Activated naive CD4-positive, alpha-beta T cell treated with anti-CD3 and anti-CD28 coated beads, Interleukin-2, amount 10 ng/mL, durations not matched to agents 7 days and 5 days (primary cell): ENCODE results near the gene TGM2.
A peak's percentile ranks its signal among the peaks of the same experiment; 100 is the strongest.

Source experiments
- CTCF ChIA-PET: fragments of 350-600 bp; sonication (Branson Sonifier 250); formaldehyde crosslinking; loops from one replicate; lab custom pipeline; 2021; ENCODE audit warnings: antibody characterized with exemption; lab: Charles Lee
- DNase-seq: peaks from one replicate; pipeline ENCODE4 v3.0.0-alpha.2; 2020
- H3K27ac Mint-ChIP-seq: one replicate; pipeline ENCODE4 v1.8.0; 2021; ENCODE audit warnings: mild to moderate bottlenecking, moderate library complexity, mixed read lengths
- H3K27me3 Mint-ChIP-seq: one replicate; pipeline ENCODE4 v1.8.0; 2021; ENCODE audit warnings: mild to moderate bottlenecking, mixed read lengths
- H3K36me3 Mint-ChIP-seq: one replicate; pipeline ENCODE4 v1.8.0; 2021; ENCODE audit warnings: mixed read lengths
- H3K4me1 Mint-ChIP-seq: one replicate; pipeline ENCODE4 v1.8.0; 2021; ENCODE audit warnings: mixed read lengths
- H3K4me3 Mint-ChIP-seq: one replicate; pipeline ENCODE4 v1.8.0; 2021; ENCODE audit warnings: mild to moderate bottlenecking, moderate library complexity, mixed read lengths
- H3K9me3 Mint-ChIP-seq: one replicate; pipeline ENCODE4 v1.8.0; 2021; ENCODE audit warnings: mixed read lengths

TGM2 gene

GRCh38 chr20:38144974-38145728, 19.9 kb downstream of the TGM2 start:
- no peaks in the 10 kb centered on the region for H3K9me3 Mint-ChIP-seq
- CTCF ChIA-PET, result no interaction called here
- no peaks in the 10 kb centered on the region for H3K4me1 Mint-ChIP-seq

GRCh38 chr20:38144598-38144973, 20.5 kb downstream of the TGM2 start:
- H3K27me3 Mint-ChIP-seq, result peaks cover 15% of the 10 kb centered on the region
- no peak for DNase-seq
- no peak overlapping the region for H3K27ac Mint-ChIP-seq
- H3K4me3 Mint-ChIP-seq, result no peak overlapping the region
- H3K9me3 Mint-ChIP-seq, result no peaks in the 10 kb centered on the region
- no peaks in the 10 kb centered on the region for H3K36me3 Mint-ChIP-seq
- no peaks in the 10 kb centered on the region for H3K4me1 Mint-ChIP-seq
- CTCF ChIA-PET, result no interaction called here

More at GRCh38 chr20:38144974-38145728, 19.9 kb downstream of the TGM2 start:
- Mint-ChIP-seq H3K4me3 (no peak overlapping the region), H3K27me3 (peaks cover 19% of the 10 kb centered on the region), H3K27ac (no peak overlapping the region), H3K36me3 (no peaks in the 10 kb centered on the region)
- DNase-seq, result no peak

GRCh38 chr20:38143646-38144554, 21.2 kb downstream of the TGM2 start:
- H3K27ac Mint-ChIP-seq, result no peak overlapping the region
- CTCF ChIA-PET, result no interaction called here
- no peaks in the 10 kb centered on the region for H3K9me3 Mint-ChIP-seq
- H3K36me3 Mint-ChIP-seq, result no peaks in the 10 kb centered on the region
- H3K4me1 Mint-ChIP-seq, result no peaks in the 10 kb centered on the region
- peaks cover 15% of the 10 kb centered on the region for H3K27me3 Mint-ChIP-seq
- H3K4me3 Mint-ChIP-seq, result no peak overlapping the region
- no peak for DNase-seq

- H3K36me3 Mint-ChIP-seq, result no peaks in the 10 kb centered on the region
- no peaks in the 10 kb centered on the region for H3K4me1 Mint-ChIP-seq
- no peak overlapping the region for H3K27ac Mint-ChIP-seq
- CTCF ChIA-PET, result no interaction called here
- no peaks in the 10 kb centered on the region for H3K9me3 Mint-ChIP-seq
- H3K4me3 Mint-ChIP-seq, result no peak overlapping the region
- H3K27me3 Mint-ChIP-seq, result peaks cover 10% of the 10 kb centered on the region
- no peak for DNase-seq
These were observed 21.8 kb downstream of the TGM2 start for GRCh38 chr20:38143238-38143645.

- DNase-seq, result no peak
- Mint-ChIP-seq H3K9me3 (no peaks in the 10 kb centered on the region), H3K4me1 (no peaks in the 10 kb centered on the region), H3K36me3 (no peaks in the 10 kb centered on the region), H3K4me3 (no peak overlapping the region), H3K27me3 (peaks cover 6% of the 10 kb centered on the region), H3K27ac (no peak overlapping the region)
- CTCF ChIA-PET, result no interaction called here
These were observed 23.1 kb downstream of the TGM2 start for GRCh38 chr20:38141889-38142494.

GRCh38 chr20:38141204-38141888, 23.7 kb downstream of the TGM2 start:
- DNase-seq, result no peak
- peaks cover 6% of the 10 kb centered on the region for H3K27me3 Mint-ChIP-seq
- no peaks in the 10 kb centered on the region for H3K36me3 Mint-ChIP-seq
- H3K9me3 Mint-ChIP-seq, result no peaks in the 10 kb centered on the region
- CTCF ChIA-PET, result no interaction called here
- no peak overlapping the region for H3K27ac Mint-ChIP-seq
- no peaks in the 10 kb centered on the region for H3K4me1 Mint-ChIP-seq
- no peak overlapping the region for H3K4me3 Mint-ChIP-seq

- H3K27me3 Mint-ChIP-seq, result peaks cover 6% of the 10 kb centered on the region
- no peaks in the 10 kb centered on the region for H3K9me3 Mint-ChIP-seq
- no peak for DNase-seq
- CTCF ChIA-PET, result no interaction called here
- H3K4me1 Mint-ChIP-seq, result no peaks in the 10 kb centered on the region
- no peaks in the 10 kb centered on the region for H3K36me3 Mint-ChIP-seq
- no peak overlapping the region for H3K4me3 Mint-ChIP-seq
- H3K27ac Mint-ChIP-seq, result no peak overlapping the region
These were observed 24.9 kb downstream of the TGM2 start for GRCh38 chr20:38139977-38140753.

- CTCF ChIA-PET, result no interaction called here
These were observed 25.7 kb downstream of the TGM2 start for GRCh38 chr20:38139156-38139912.

GRCh38 chr20:38138086-38138778, 26.8 kb downstream of the TGM2 start:
- Mint-ChIP-seq H3K27me3 (no peaks in the 10 kb centered on the region), H3K4me3 (no peak overlapping the region), H3K9me3 (no peaks in the 10 kb centered on the region), H3K36me3 (no peaks in the 10 kb centered on the region), H3K4me1 (peaks cover 10% of the 10 kb centered on the region), H3K27ac (no peak overlapping the region)
- no peak for DNase-seq
- CTCF ChIA-PET, result no interaction called here

More at GRCh38 chr20:38139156-38139912, 25.7 kb downstream of the TGM2 start:
- Mint-ChIP-seq H3K27ac (no peak overlapping the region), H3K27me3 (peaks cover 2% of the 10 kb centered on the region), H3K36me3 (no peaks in the 10 kb centered on the region), H3K4me1 (peaks cover 5% of the 10 kb centered on the region), H3K9me3 (no peaks in the 10 kb centered on the region), H3K4me3 (no peak overlapping the region)
- DNase-seq, result peak; percentile 10

GRCh38 chr20:38137441-38138037, 27.5 kb downstream of the TGM2 start:
- Mint-ChIP-seq H3K4me1 (peaks cover 10% of the 10 kb centered on the region), H3K9me3 (no peaks in the 10 kb centered on the region), H3K4me3 (no peak overlapping the region), H3K36me3 (no peaks in the 10 kb centered on the region), H3K27me3 (peaks cover 1% of the 10 kb centered on the region), H3K27ac (no peak overlapping the region)
- DNase-seq, result no peak
- CTCF ChIA-PET, result no interaction called here

GRCh38 chr20:38136421-38137245, 28.4 kb downstream of the TGM2 start:
- no peak for DNase-seq
- Mint-ChIP-seq H3K27ac (no peak overlapping the region), H3K9me3 (no peaks in the 10 kb centered on the region), H3K4me3 (no peak overlapping the region), H3K4me1 (peaks cover 10% of the 10 kb centered on the region), H3K27me3 (peaks cover 5% of the 10 kb centered on the region), H3K36me3 (no peaks in the 10 kb centered on the region)
- CTCF ChIA-PET, result no interaction called here
